HG02623 (cell line): ENCODE data around the gene LRP1.

ENCODE experiments used
- ATAC-seq: cut with Tn5 transposase; IDR thresholded peaks from one replicate; pipeline ENCODE4 v1.9.1; 2021; ENCODE audit warnings: moderate library complexity; ENCODE audit not compliant: unreplicated experiment

LRP1 gene

DNA sequence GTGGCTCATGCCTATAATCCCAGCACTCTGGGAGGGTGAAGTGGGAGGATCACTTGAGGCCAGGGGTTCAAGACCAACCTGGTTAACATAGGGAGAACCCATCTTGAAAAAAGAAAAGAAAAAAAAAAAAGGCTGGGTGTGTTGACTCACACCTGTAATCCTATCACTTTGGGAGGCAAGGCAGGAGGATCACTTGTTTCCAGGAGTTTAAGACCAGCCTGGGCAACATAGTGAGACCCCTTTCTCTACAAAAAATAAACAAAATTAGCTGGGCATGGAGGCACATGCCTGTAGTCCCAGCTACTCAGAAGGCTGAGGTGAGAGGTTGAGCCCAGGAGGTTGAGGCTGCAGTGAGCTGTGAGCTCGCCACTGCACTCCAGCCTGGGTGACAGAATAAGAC is 42.1 kb downstream of the LRP1 start:
- no peak for ATAC-seq

DNA sequence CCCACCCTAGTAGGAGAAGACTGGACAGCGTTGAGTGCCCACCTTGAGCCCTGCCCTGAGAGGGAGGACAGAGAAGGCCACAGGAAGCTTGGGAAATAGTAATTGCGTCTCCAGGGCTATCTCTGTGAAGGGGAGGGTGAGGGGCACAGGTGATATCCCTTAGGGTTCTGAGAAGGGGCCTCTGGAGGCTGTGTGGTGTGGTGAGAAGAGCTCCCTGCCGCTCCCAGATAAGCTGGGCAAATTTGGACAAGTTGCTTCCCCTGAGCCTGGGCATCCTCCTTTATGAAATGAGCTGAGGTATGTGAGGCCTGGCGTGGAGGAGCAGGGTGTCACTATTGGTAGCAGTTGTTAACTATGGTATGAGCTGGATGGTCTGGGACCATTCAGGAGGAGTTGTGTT is 42.6 kb downstream of the LRP1 start:
- no peak for ATAC-seq

DNA sequence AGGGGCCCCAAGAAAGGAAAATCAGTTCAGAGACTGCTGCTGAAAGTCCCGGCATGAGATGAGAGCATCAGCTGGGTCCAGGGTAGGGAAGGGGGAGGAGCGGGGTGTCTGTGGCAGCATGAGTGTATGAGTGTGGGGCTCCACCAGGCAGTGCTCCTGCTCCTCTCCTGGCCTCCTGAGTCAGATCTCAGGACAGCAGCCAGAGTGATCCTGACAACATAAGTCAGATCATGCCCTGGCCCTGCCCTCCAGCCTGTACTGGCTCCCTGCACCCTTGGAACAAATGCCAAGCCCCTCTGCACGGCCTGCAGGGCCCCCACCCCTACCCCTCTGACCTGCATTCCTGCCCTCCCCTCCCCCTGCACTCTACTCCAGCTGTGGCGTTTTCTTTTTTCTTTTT is 43.4 kb downstream of the LRP1 start:
- ATAC-seq = no peak

DNA sequence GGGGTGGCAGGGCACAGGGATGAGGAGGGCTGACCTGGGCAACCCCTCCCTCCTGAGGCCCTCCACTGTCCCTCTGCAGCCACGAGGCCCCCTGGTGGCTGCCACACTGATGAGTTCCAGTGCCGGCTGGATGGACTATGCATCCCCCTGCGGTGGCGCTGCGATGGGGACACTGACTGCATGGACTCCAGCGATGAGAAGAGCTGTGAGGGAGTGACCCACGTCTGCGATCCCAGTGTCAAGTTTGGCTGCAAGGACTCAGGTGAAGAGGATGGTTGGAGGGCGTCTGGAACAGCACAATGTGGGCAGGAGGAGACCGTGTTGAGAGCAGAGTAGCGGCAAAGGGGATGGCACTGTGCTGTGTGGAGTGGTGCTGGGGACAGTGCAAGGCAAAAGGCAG is 44.8 kb downstream of the LRP1 start:
- no peak for ATAC-seq

DNA sequence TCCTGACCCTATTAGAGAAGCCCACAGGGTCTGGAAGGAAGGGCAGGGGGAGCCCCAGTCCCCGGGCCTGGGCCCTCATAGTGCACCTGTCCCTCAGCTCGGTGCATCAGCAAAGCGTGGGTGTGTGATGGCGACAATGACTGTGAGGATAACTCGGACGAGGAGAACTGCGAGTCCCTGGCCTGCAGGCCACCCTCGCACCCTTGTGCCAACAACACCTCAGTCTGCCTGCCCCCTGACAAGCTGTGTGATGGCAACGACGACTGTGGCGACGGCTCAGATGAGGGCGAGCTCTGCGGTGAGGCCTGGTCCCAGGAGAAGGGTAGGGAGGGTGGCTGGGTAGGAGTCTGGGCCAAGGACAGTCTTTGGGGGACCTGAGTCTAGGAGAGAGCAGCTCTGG is 45.4 kb downstream of the LRP1 start:
- no peak for ATAC-seq

DNA sequence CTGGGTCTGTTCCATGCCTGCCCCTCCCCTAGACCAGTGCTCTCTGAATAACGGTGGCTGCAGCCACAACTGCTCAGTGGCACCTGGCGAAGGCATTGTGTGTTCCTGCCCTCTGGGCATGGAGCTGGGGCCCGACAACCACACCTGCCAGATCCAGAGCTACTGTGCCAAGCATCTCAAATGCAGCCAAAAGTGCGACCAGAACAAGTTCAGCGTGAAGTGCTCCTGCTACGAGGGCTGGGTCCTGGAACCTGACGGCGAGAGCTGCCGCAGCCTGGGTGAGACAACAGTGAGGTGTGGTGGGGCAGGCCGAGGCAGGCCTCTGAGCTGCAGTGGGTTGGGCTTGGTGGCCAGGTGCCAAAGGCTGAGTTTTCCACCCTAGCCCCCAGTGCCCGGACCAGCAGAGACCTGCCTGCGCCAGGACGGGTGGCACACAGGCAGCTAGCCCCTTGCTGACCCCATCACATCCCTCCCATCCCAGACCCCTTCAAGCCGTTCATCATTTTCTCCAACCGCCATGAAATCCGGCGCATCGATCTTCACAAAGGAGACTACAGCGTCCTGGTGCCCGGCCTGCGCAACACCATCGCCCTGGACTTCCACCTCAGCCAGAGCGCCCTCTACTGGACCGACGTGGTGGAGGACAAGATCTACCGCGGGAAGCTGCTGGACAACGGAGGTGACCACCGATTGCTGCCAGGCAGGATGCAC is 47.3 kb downstream of the LRP1 start:
- ATAC-seq = no peak

DNA sequence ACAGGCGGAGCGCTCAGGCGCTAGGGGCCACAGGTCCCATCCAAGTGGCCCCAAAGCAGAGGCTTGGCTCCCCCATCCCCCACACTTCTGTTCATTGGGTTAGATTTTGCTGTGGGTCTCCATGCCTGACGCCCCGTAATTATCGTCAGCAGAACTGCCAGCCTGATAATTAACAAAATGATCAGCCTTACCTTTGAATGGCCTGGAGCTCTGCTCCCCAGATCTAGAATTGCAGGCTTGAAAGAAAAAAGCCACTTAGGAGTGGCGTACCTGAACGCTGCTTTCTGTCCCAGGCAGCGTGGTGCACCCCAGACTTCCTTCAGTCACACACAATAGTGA is 47.8 kb downstream of the LRP1 start:
- no peak for ATAC-seq

DNA sequence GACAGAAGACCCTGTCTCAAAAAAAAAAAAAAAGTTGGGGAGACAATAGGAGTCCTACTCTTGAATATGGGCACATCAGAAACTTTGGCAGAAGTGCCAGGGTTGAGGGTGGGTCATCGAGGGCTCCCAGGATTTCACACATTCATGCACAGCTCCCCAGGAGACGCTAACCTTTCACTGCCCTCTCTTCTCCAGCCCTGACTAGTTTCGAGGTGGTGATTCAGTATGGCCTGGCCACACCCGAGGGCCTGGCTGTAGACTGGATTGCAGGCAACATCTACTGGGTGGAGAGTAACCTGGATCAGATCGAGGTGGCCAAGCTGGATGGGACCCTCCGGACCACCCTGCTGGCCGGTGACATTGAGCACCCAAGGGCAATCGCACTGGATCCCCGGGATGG is 48.6 kb downstream of the LRP1 start:
- no peak for ATAC-seq

DNA sequence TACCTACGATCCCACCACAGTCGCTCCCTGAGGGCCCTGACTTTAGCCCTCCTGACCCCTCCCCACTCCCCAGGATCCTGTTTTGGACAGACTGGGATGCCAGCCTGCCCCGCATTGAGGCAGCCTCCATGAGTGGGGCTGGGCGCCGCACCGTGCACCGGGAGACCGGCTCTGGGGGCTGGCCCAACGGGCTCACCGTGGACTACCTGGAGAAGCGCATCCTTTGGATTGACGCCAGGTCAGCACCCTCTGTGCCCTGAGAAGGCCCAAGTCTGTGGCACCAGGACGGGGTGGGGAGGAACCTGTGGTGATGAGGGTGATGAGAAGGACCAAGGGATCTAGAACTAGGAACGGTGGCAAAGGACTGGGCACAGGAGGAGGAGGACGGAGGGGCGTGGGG is 49.1 kb downstream of the LRP1 start:
- ATAC-seq = no peak

DNA sequence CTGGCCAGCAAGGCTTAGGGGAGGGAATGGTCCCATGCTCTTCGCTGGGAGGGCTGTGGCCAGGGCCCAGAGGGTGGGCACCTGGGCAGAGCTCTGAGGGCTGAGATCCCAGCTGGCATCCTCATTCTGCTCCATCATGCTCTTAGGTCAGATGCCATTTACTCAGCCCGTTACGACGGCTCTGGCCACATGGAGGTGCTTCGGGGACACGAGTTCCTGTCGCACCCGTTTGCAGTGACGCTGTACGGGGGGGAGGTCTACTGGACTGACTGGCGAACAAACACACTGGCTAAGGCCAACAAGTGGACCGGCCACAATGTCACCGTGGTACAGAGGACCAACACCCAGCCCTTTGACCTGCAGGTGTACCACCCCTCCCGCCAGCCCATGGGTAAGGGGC is 49.9 kb downstream of the LRP1 start:
- no peak for ATAC-seq

DNA sequence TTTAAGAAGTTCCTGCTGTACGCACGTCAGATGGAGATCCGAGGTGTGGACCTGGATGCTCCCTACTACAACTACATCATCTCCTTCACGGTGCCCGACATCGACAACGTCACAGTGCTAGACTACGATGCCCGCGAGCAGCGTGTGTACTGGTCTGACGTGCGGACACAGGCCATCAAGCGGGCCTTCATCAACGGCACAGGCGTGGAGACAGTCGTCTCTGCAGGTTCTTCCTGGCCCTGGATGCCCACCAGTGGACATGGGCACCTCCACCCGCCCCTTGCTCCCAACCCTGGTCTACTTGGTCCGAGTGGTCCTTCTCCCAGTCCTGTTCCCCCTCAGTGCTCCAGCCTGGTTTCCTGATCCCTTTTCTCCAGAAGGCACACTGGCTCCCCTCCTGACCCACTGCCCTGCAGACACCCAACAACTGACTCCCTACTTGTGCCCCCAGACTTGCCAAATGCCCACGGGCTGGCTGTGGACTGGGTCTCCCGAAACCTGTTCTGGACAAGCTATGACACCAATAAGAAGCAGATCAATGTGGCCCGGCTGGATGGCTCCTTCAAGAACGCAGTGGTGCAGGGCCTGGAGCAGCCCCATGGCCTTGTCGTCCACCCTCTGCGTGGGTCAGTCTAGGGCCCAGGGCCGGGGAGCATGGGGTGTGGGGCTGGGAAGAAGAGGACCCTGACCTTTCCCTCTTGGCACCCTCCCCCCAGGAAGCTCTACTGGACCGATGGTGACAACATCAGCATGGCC is 51.2 kb downstream of the LRP1 start:
- no peak for ATAC-seq

DNA sequence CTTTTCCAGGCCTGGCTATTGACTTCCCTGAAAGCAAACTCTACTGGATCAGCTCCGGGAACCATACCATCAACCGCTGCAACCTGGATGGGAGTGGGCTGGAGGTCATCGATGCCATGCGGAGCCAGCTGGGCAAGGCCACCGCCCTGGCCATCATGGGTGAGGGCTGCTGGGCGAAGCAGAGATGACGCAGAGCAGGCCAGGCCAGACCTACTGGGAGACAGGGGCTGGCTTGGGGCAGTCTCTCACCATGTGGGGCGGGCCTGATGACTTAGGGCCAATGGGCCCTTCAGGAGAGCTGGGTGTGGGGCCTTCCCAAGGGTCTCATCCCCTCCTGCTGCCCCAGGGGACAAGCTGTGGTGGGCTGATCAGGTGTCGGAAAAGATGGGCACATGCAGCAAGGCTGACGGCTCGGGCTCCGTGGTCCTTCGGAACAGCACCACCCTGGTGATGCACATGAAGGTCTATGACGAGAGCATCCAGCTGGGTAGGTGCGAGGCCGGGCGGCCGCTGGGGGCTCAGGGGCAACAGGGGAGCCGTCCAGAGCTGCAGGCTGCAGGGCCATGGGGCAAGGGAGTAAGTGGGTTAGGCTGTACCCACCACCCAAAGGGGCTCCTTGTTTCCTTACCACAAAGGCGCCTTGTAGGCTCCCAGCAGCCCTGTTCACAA is 52.2 kb downstream of the LRP1 start:
- no peak for ATAC-seq

DNA sequence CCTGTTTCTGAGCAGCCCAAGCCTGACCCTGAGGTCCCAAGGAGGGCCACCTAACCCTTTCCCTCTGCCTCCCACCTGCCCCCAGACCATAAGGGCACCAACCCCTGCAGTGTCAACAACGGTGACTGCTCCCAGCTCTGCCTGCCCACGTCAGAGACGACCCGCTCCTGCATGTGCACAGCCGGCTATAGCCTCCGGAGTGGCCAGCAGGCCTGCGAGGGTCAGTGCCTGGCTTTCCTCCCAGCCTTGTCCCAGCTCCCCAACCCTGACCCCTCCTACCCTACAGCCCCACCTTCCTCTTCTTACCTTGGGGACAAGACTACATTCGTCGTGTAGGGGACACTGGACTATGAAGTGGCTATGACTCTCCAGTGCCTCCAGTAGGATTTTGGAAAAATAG is 52.8 kb downstream of the LRP1 start:
- no peak for ATAC-seq

DNA sequence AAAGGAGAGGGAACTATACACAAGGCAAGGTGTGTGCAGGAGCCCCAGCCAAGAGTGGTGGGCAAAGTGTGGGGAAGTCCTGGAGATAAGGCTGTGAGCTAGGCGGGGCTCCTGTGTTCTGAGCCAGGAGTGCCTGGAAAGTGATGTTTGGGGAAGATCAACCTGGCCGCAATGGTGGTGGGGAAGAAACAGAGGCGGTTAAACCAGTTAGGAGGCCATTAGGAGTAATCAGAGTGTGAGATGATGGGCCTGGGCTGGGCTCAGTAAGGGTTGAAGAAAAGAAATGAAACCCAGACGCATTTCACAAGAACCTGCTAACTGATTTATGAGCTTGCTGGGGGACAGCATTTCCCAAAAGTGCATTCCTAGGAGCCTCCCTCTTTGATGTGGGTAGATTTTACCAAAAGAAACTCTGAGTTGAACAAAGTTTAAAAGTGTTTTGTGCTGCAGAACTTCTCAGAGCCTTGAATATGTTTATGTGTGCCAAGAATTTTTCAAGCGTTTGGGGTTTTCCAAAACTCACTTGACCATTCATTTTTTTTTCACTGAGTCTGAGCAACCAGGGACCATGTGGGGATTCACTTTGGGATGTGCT is 53.4 kb downstream of the LRP1 start:
- no peak for ATAC-seq

DNA sequence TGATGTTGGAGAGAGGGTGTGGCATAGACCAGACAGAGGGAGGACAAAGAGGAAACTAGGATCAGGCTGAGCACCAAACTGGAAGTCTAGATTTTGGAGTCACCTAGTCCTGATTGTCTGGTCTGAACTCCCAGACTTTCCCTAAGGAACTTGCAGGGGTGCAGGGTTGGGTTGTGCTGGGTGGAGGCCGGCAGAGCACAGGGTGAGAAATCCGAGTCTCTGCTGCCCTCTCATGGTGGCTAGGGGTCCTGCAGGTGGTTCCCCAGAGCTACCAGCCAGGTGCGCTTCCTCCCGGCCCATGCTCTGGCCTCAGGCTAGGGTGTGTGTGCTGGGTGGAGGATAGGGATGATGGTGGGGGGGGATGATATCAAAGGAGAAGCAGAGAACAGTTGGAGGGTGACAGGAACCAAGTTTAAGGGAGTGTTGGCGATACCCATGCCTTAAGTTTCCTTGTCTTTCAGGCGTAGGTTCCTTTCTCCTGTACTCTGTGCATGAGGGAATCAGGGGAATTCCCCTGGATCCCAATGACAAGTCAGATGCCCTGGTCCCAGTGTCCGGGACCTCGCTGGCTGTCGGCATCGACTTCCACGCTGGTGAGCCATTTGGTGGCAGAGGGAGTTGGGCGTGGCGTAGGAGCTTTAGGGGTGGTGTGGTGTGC is 54.8 kb downstream of the LRP1 start:
- ATAC-seq = peak; percentile 82

DNA sequence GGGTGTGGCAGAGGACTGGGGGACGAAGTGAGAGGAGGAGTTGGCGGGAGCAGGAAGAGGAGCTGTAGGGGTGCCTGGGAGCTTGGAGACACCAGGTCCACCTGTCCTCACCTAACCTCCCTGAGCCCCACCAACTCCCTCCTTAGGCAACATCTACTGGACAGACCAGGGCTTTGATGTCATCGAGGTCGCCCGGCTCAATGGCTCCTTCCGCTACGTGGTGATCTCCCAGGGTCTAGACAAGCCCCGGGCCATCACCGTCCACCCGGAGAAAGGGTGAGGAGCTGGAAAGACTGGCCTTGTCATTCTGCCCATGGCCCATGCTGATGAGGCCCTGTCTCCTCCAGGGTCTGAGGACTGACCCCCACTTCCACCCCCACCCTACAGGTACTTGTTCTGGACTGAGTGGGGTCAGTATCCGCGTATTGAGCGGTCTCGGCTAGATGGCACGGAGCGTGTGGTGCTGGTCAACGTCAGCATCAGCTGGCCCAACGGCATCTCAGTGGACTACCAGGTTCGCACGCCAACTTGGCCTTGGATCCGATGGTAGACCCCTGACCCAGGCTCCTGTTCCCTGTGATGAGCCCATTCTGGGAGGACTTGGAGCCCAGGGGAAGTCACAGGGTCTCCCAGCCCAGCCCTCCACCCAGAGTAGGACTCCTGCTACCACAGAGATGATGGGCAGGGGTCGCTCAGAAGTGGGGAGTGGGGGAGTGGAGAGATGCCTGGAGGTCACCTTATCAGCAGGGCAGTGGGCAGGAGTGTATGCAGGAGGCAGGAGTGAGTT is 55.8 kb downstream of the LRP1 start:
- no peak for ATAC-seq

DNA sequence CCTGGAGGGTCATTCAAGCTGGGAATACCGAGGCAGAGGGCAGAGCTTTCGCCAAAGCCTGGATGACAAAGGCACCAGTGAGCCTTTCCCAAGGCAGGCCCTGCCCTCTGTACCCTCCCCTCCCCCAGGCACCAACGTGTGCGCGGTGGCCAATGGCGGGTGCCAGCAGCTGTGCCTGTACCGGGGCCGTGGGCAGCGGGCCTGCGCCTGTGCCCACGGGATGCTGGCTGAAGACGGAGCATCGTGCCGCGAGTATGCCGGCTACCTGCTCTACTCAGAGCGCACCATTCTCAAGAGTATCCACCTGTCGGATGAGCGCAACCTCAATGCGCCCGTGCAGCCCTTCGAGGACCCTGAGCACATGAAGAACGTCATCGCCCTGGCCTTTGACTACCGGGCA is 57.1 kb downstream of the LRP1 start:
- ATAC-seq = no peak

DNA sequence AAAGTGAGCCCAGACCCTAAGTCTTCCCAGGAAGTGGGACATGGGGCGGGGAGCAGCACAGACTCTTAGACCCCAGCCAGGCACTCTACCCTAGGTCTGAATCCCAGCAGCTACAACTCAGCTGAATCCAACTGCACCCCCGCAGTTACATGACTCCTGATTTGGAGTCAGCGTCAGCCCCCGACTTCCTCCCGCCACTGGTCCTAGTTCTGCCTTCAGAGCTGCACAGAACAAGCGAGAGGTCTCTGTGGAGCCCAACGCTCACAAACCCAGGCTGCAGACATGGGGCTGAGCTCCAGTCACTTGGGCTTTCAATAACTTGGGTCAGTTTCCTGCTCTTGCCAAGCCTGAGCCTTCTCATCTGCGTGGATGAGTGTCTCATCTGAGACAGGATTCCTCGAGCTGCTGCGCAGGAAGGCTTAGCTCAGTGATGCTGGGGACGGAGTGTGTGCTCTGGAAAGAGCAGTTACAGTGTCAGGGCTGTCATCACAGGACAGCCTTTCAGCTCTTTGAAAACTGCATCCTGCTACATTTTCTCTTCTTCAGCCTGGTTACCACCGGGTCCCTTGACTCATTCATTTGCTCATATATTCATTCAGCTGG is 57.7 kb downstream of the LRP1 start:
- ATAC-seq = no peak

DNA sequence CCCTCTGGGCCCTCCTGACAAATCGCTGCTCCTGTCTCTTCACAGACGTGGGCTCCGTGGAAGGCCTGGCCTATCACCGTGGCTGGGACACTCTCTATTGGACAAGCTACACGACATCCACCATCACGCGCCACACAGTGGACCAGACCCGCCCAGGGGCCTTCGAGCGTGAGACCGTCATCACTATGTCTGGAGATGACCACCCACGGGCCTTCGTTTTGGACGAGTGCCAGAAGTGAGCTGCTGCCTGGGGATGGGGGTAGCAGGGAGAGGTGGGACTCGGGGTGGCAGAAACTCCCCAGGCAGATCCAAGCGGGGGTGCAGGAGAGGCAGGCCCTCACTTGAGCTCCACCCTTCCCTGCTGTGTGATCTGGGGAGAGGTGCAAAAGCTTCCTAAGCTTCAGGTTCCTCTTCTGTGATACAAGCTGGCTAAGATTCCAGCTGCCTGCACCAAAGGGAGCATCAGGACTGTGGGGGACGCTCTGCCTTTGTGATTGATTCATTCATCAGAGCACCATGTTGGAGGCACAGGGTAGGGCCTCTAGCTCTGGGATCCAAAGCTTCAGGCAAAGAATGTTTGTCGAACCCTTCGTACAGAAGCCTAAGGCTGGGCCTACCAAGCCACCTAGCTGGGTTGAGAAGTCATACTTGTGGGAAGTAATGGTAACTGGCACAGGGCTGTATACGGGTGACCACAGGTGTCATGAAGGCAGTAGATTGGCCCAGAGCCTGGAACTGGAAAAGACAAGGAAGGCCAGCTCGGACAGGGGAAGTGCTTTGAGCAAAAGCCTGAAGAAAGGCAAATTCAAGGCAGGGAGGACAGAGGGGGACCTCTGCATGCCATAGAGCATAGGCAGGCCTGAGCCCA is 59.2 kb downstream of the LRP1 start:
- ATAC-seq = no peak
